SK-N-SH (cell line): Measurements from ENCODE around the gene SPACA7.

Source experiments
- CTCF ChIP-seq: fragments of 200-600 bp; sonication (generic); IDR thresholded peaks from 2 replicates; pipeline ENCODE4 v1.6.1; 2017; ENCODE audit warnings: antibody characterized with exemption, mild to moderate bottlenecking, moderate library complexity
- EP300 ChIP-seq, 2 experiments: IDR thresholded peaks; 2 replicates each; pipeline versions ENCODE4 v1.4.0 to v1.6.1; 2012; ENCODE audit warnings: borderline replicate concordance in 1 of 2, low read depth in 1 of 2, low read length in 1 of 2
- POLR2AphosphoS5 ChIP-seq: IDR thresholded peaks from 2 replicates; pipeline ENCODE4 v1.6.1; 2012; ENCODE audit warnings: low read depth, low read length
- SIN3A ChIP-seq: IDR thresholded peaks from 2 replicates; pipeline ENCODE4 v1.6.1; 2012; ENCODE audit warnings: low read depth, mild to moderate bottlenecking, low read length, moderate library complexity, borderline replicate concordance
- SMC3 ChIP-seq: IDR thresholded peaks from 2 replicates; pipeline ENCODE4 v1.6.1; 2012; ENCODE audit warnings: low read depth, low read length, improper control_type of control experiment
- TAF1 ChIP-seq: IDR thresholded peaks from 2 replicates; pipeline ENCODE4 v1.6.1; 2012; ENCODE audit warnings: low read depth, mild to moderate bottlenecking, low read length, moderate library complexity, borderline replicate concordance

- TF ChIP-seq TAF1 (no peak), CTCF (no peak), EP300 (IDR thresholded peaks at IDR 0.05; ENCODE audit: borderline replicate concordance in 1 of 2, low read depth in 1 of 2, low read length in 1 of 2) (no peak), SMC3 (no peak), POLR2AphosphoS5 (no peak), SIN3A (no peak)
These were observed 76.4 kb downstream of the SPACA7 start for GRCh38 chr13:112452380-112453206.
